Measurements from ENCODE around the gene TPRN.

TPRN gene

GRCh38 chr9:137170486-137171148 is 29.9 kb downstream of the TPRN start:
- DNase-seq = no peak

DNA sequence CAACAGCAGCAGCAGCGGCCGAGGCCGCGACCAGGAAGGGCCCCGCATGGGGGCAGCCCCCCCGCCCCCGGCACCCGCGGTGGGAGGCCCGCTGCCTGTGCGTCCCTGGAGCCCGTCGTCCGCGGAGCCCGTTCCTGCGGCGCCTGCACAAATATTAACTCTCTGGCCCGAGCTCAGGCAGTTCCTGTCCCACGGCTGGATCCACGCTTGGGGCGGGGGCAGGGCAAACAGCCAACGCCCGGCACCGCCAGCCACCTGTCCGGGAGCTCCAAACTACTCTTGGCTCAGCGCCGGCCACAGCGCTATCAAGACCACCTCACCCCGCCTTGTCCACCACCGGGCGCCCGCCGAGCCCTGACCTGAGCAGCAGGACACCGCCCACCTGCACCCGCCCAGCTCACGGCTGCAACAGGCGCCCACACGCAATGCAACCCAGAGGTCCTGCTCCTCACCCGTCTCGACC is 30.6 kb downstream of the TPRN start, which contains the start of gene LRRC26:
Gene LRRC26, minus strand, starts transcription at position 156 of the 463 bp plus-strand sequence. Its CDS starts 108 bp downstream, at position 48.
- no peak for DNase-seq

DNA sequence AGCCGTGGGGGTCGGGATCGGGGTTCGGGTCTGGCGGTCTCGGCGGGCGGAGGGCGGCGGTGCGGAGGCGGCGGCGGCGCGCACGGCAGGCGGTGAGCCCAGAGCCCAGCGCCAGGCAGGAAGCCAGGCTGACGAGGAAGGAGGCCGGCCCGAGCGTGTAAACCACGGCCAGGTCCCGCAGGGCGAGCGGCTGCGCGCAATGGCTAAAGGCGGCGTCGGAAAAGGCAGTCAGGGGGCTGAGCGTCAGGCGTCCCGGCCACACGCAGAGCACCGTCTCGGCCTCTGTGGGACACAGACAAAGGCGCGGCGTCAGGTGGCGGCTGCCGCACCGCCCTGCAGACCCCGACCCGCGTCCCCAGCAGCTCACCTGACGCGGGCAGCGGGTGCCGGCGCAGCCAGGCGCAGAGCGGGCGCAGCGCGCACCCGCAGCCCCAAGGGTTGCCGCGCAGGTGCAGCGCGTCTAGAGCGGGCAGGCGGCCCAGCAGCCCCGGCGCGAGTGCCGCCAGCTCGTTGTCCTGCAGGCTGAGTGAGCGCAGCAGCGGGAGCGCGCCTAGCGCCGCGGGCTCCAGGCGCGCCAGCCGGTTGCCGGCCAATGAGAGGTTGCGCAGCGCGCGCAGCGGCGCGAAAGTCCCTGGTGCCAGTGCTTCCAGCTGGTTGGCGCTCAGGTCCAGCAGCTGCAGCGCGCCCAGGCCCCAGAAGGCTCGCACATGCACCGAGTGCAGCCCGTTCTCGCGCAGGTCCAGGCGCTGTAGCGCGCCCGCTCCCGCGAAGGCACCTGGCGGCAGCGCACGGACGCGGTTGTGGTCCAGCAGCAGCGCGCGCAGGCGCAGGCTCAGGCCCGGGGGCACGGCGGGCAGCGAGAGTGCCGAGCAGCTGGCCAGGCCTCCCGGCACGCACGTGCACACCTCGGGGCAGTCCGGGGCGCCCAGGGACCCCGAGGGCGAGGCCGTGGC is 31.4 kb downstream of the TPRN start:
- DNase-seq = peak; percentile 88

GRCh38 chr9:137168573-137168903 is 32.0 kb downstream of the TPRN start:
- DNase-seq = no peak

- peak; percentile 46 for DNase-seq
Measured at GRCh38 chr9:137167747-137168572, 32.6 kb downstream of the TPRN start.

DNA sequence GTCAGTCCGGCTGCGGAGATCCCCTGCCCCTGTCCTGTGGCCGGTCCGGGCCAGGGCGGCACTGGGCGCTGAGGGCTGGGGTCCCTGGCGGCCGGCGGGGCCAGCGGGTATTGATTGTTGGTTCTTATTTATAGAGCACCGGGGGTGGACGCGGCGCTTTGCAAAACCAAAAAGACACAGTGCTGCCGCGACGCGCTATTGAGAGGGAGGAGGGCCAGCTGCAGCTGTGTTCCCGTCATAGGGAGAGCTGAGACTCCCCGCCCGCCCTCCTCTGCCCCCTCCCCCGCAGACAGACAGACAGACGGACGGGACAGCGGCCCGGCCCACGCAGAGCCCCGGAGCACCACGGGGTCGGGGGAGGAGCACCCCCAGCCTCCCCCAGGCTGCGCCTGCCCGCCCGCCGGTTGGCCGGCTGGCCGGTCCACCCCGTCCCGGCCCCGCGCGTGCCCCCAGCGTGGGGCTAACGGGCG is 33.2 kb downstream of the TPRN start:
- no peak for DNase-seq

GRCh38 chr9:137166380-137167229 is 33.9 kb downstream of the TPRN start:
- DNase-seq = no peak

DNA sequence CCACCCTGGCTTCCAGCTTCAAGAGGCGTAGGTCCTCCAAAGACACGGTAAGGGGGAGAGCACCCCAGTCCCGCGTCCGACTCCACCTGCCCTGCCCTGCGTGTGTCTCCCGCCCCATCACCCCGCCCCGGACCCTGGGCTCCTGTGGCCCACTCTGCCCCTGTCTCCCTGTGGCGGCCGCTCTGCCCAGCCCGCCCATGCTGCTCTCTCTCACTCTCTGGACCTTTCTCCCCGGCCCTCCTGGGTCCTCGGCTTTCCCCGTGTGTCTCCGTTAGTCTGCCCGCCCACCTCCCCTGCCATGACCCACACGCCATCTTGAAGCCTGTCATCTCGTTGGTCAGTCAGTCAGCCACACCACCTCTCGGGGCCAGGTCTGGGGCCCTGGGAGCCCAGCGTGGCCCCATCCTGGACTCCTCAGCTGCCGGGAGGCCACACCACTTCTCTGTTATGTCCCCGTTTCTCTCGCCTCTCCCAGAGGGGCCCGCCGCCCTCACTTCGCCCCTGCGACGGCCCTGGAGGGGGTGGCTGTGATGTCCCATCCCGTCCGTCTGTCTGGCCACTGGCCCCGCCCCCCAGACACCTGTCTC is 35.2 kb downstream of the TPRN start:
- no peak for DNase-seq

- no peak for DNase-seq
Measured at GRCh38 chr9:137164370-137165249, 35.9 kb downstream of the TPRN start.

DNA sequence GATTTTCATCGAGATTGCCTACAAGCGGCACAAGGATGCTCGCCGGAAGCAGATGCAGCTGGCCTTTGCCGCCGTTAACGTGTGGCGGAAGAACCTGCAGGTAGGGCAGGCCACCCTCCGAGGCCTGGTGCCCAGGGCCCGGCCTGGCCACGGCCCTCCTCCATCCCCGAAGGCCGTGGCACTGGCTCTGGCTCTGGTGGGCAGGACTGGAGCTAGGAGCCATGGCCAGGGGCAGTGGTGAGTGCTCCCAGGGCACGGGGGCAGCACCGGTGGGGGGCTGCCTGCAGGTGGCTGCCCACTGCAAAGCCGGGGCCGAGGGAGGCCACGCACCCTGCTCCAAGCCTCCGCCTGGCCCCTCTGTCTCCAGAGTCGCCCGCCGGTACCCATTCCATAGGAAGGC is 36.7 kb downstream of the TPRN start:
- no peak for DNase-seq

- no peak for DNase-seq
Measured at GRCh38 chr9:137163365-137163715, 37.2 kb downstream of the TPRN start.

DNA sequence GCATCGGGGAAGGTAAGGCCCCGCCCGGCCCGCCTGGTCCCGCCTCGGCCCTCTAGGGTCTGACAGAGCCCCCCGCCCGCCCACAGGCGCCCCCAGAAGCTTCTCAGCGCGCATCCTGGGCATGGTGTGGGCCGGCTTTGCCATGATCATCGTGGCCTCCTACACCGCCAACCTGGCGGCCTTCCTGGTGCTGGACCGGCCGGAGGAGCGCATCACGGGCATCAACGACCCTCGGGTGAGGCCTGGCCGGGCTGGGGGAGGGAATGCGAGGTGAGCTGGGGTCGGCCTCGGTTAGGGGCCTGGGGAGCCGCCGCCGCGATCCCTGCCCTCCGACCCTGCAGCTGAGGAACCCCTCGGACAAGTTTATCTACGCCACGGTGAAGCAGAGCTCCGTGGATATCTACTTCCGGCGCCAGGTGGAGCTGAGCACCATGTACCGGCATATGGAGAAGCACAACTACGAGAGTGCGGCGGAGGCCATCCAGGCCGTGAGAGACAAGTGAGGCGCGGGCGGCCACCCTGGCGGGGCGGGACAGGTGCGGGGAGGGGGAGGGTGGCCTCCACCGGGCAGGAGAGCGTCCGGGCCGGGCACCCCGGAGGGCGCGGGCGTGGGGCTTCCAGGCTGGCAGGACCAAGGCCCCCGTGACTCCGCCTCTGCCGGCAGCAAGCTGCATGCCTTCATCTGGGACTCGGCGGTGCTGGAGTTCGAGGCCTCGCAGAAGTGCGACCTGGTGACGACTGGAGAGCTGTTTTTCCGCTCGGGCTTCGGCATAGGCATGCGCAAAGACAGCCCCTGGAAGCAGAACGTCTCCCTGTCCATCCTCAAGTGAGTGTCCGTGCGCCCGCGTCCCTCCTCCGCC is 37.8 kb downstream of the TPRN start:
- no peak for DNase-seq

DNA sequence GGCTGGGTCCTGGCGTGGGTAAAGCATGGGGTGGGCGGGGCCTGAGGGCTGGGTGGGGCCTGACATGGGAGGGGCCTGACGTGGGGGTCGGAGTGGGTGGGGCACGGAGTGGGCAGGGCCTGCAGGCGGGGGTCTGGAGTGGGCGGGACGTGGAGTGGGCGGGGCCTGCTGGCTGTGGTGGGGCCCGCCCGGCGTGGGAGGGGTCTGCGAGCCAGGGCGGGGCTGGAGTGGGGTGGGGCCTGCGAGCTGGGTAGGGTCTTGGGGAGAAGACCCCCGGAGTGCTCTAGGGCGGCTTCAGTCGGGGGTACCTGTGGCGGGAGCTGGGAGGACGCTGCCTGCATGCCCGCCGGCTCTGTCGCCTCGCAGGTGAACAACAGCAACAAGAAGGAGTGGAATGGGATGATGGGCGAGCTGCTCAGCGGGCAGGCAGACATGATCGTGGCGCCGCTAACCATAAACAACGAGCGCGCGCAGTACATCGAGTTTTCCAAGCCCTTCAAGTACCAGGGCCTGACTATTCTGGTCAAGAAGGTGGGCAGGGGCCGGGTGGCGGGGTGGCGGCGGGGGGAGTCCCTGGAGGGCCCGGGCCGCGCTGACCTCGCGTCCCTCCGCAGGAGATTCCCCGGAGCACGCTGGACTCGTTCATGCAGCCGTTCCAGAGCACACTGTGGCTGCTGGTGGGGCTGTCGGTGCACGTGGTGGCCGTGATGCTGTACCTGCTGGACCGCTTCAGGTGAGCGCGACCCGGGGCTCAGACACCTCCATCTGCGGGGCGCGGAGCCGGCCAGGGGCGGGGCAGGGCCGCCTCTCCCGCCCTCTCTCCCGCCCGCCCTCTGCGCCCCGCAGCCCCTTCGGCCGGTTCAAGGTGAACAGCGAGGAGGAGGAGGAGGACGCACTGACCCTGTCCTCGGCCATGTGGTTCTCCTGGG is 38.7 kb downstream of the TPRN start:
- DNase-seq = no peak

GRCh38 chr9:137160716-137161557 is 39.6 kb downstream of the TPRN start:
- peak; percentile 35 for DNase-seq

DNA sequence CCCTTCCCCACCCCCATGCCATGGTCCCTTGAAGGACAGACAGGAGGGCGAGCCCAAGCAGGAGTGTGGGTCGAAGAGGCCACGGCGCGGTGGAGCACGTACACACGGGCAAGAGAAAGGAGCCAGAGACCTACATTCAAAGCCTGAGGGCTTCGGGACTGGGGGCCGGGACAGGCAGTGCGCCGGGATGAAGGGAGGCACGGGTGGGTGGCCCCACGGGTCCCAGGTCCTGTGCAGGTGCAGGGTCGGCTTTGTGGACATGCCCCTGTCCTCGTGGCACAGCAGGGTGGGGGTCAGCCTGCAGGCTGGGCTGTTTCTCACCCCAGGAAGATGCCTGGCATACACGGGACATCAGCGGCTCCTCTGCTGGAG is 40.5 kb downstream of the TPRN start:
- no peak for DNase-seq

DNA sequence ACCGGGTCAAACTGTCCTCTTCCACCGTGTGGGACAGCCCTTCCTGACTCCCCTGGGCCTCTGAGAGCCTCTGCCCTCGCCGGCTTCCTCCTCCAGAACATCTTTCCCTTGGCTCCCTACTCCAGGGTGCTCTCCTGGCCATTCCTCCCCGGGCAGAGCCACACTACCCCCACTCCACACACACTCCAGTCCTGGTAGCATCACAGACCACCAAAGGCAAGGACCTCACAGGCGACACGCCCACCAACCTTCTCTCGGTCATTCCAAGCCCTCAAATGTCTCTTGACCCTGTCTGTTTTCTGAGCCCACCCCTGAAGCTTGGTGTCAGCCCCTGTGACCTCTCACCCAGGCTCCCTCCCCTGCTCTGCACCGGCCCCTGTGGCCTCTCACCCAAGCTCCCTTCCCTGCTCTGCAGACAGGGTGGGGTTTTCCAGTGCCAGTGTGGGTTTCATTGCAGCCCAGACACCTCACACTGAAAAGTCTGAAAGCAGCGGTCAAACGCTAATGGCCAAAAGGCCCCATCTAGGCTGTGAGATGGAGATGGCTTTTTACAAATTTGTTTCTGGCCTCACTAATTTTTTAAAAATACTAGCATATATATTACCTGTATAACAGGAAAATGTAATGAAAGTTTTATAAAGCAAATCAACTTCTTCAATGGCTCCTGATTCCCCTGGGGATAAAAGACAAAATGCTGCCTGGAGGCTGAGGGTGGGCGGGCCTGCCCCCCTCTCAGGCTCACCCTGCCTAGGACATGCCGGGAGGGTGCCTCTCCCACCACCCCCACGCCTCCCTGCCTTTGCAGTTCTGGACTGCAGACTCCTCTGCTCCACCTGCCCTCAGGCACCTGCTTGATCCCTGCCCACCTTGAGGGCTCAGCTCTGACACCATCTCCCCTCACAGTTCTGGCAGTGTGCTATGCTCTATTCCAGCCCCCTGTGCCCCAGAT is 41.2 kb downstream of the TPRN start:
- no peak for DNase-seq

Measured in NCI-H510A (cell line).